ENCODE results near the gene NR2F2.
A peak's percentile ranks its signal among the peaks of the same experiment; 100 is the strongest.

Gene NR2F2

DNA sequence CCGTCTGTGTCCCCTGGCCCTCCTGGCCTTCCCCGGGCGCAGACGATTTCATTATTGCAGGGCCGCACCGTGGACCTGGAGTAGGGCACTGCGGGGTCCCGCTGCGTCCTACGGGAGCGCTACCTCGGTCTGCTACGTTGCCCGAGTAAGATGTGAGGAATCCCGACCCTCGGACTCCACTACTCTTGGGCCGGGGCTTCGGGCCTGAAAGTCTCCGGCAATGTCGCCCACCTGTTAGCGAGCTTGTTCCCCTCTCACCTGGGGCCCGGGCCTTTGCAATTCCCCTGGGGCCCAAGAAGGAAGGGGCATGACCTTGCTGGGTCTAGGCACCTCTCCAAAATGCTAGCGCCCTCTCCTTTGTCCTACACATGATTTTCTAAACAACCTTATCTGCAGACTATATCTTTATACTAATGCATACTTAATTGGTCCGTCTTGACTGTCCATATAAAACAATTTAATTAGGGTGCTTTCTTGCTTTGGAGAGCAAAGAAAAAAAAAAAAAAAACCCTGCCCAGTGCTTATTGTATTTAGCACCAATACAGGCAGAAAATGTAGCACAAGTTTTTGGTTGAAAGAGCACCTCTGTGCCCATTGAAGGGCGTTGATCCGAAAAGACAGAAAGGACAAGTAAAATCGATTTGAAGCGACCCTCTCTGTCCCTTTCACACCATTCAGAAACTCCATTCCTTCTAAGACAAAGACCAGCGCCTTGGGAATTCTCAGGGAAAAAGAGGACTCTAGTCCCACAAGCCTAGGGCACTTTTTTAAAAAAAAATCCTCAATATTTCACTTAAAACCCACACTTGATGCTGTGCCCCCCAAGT lies 7.0 kb upstream of the NR2F2 start:
- TF ChIP-seq, protein P1, sequence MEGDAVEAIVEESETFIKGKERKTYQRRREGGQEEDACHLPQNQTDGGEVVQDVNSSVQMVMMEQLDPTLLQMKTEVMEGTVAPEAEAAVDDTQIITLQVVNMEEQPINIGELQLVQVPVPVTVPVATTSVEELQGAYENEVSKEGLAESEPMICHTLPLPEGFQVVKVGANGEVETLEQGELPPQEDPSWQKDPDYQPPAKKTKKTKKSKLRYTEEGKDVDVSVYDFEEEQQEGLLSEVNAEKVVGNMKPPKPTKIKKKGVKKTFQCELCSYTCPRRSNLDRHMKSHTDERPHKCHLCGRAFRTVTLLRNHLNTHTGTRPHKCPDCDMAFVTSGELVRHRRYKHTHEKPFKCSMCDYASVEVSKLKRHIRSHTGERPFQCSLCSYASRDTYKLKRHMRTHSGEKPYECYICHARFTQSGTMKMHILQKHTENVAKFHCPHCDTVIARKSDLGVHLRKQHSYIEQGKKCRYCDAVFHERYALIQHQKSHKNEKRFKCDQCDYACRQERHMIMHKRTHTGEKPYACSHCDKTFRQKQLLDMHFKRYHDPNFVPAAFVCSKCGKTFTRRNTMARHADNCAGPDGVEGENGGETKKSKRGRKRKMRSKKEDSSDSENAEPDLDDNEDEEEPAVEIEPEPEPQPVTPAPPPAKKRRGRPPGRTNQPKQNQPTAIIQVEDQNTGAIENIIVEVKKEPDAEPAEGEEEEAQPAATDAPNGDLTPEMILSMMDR (IDR thresholded peaks at IDR 0.05; ENCODE audit: insufficient read depth, low read depth, low read length, missing control alignments) = no peak
- DNase-seq (ENCODE audit: low read depth) = no peak
- no peak overlapping the region for H3K4me3 ChIP-seq (ENCODE audit: low read depth, low read length)

DNA sequence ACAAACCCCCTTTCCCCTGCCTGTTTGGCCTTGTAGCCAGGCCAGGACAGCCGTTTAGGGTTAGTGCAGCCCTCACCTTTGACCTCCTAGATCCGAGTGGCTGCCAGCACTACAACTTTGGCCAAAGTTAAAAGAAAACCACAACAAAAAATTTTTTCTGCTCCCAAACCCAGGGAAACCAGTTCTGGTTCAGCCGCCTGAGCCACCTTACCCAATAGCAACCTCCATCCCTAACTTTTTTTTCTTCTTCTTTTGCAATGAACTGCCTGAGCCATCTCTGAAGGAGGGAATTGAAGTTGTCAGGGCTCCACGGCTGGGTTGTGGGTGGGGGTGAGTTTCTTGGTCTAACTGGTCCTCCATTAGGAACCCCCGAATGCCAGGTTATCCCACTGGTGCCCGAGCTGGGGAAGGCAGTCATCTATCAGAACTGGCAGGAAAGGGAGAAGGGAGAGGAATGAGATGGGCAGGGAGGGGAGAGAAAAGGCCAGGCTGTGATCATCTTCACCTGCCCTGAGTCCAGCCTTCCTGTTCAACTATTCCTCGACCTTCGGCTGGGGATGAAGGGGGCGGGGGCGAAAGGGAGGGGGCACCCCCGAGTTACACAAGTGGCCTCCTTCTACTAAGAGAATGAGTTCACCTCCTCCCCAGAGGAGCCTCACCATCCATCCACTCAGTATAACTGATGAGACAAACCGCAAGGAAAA lies 6.2 kb upstream of the NR2F2 start:
- TF ChIP-seq, protein P1 (IDR thresholded peaks at IDR 0.05; ENCODE audit: insufficient read depth, low read depth, low read length, missing control alignments) = no peak
- DNase-seq (ENCODE audit: low read depth) = no peak
- H3K4me3 ChIP-seq (ENCODE audit: low read depth, low read length) = no peak overlapping the region

GRCh38 chr15:96324940-96325540 lies 5.5 kb upstream of the NR2F2 start:
- TF ChIP-seq, protein P1 (IDR thresholded peaks at IDR 0.05; ENCODE audit: insufficient read depth, low read depth, low read length, missing control alignments) = no peak
- DNase-seq (ENCODE audit: low read depth) = no peak
- no peak overlapping the region for H3K4me3 ChIP-seq (ENCODE audit: low read depth, low read length)

DNA sequence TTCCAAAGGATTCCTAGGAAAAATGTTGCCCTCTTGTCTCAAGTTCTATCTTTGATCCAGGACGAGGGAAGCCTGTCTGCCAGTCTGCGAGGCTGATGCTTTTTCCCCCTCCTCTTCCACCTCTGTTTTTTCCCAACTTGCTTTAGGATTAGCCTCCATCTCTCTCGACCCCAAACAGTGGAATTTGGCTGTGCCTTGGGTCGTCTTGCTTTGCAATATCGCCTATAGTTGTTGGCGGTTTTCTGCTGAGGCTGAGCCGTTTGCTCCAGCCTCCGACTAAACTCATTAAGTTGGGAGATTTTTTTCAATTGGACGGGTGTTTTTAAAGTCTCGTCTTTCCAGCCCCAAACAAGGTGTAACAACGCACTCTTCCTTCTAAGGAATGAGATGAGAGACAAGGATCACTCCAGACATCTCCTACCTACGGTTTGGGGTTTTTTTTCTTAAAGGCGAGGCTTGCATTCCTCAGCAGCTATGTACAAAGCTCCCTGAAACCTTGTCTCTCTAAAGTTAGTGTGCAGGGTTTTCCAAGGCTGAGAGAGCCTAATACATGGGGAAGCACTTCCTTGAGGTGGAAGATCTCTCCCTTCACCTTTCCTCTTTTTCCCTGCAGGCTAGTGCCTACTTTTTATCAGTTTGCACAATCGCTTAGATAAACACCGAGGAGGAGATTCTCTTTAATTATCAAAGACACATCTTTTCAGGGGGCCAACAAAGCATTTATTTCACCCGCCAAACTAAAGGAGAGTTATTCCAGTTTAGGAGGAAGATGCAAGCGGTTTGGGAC lies 4.8 kb upstream of the NR2F2 start:
- TF ChIP-seq, protein P1 (IDR thresholded peaks at IDR 0.05; ENCODE audit: insufficient read depth, low read depth, low read length, missing control alignments) = no peak
- H3K4me3 ChIP-seq (ENCODE audit: low read depth, low read length) = peak overlapping the region; percentile 41; the same call in 1 of the 2 replicates
- no peak for DNase-seq (ENCODE audit: low read depth)

DNA sequence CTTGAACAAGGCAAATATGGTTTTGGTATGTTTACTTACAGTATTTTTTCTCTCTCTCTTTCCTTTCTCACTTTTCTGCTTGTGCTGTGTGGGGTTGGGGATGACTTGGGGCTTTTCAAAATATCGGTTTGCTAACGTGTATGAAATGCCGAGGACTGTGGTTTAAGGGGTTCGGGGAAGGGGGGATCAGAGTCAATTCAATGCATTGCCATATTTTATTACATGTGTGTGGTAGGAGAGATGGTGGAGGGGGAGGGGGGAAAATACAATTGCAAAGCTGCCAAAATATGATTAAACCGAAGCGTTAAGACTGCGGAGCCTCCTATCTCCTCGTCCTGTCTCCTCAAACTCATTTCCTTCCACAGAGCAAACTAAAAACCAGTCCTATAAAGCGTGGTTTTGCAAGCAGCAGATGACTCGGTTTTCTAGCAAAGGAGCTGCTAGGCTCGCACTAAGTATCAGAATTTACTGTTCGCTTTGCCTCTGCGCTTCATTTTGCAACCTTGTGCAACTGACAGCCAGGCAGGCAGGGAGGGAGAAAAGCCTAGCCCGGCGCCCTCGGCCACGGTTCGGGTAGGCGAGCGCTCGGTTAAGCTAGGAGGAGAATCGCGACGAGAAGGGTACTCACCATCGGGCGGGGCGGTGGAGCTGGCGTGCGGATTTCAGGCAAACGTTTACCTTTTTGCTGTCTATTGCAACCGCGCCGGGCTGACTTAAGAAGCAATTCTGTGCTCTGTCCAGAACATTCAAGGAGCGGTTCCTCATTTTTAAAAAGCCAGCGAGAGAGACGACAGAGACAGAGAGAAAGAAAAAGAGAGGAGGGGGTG lies 4.0 kb upstream of the NR2F2 start:
- TF ChIP-seq, protein P1 (IDR thresholded peaks at IDR 0.05; ENCODE audit: insufficient read depth, low read depth, low read length, missing control alignments) = no peak
- peak overlapping the region; percentile 41 for H3K4me3 ChIP-seq (ENCODE audit: low read depth, low read length)
- no peak for DNase-seq (ENCODE audit: low read depth)

Measured in GM12865 (cell line).